H9 (cell line): ENCODE data around the gene GSAP. TPM values are rescaled to one million over a fixed set of nuclear protein-coding genes. Genes with fewer than 3 reads are reported as not detected.

Experiments used
- DNase-seq: peaks from one replicate; pipeline ENCODE4 v3.0.0-alpha.2; 2017
- H2AFZ ChIP-seq: one replicate; pipeline ENCODE4 v1.6.1; 2013; ENCODE audit warnings: mild to moderate bottlenecking, low read length, control low read depth, moderate library complexity
- H2AK5ac ChIP-seq: 2 replicates; pipeline ENCODE4 v1.6.1; 2013; ENCODE audit warnings: low read length, control low read depth, mixed read lengths; ENCODE audit not compliant: insufficient read length
- H2BK120ac ChIP-seq: one replicate; pipeline ENCODE4 v1.6.1; 2013; ENCODE audit warnings: low read depth, mild to moderate bottlenecking, low read length, control low read depth, inconsistent platforms; ENCODE audit not compliant: poor library complexity, severe bottlenecking
- H2BK12ac ChIP-seq: 2 replicates; pipeline ENCODE4 v1.6.1; 2013; ENCODE audit warnings: low read length, control low read depth, mixed read lengths, low read depth; ENCODE audit not compliant: insufficient read length
- H2BK15ac ChIP-seq: 2 replicates; pipeline ENCODE4 v1.6.1; 2013; ENCODE audit warnings: low read depth, low read length, control low read depth
- H2BK20ac ChIP-seq: one replicate; pipeline ENCODE4 v1.6.1; 2013; ENCODE audit warnings: low read depth, mild to moderate bottlenecking, low read length, control low read depth, inconsistent platforms; ENCODE audit not compliant: poor library complexity, severe bottlenecking
- H2BK5ac ChIP-seq: 2 replicates; pipeline ENCODE4 v1.6.1; 2013; ENCODE audit warnings: low read length, control low read depth, mixed read lengths; ENCODE audit not compliant: insufficient read length
- H3K14ac ChIP-seq: 2 replicates; pipeline ENCODE4 v1.6.1; 2013; ENCODE audit warnings: low read length, control low read depth; ENCODE audit not compliant: insufficient read depth
- H3K18ac ChIP-seq: 2 replicates; pipeline ENCODE4 v1.6.1; 2013; ENCODE audit warnings: low read depth, mild to moderate bottlenecking, mixed read lengths, low read length, control low read depth; ENCODE audit not compliant: insufficient read length
- H3K23ac ChIP-seq: 2 replicates; pipeline ENCODE4 v1.6.1; 2013; ENCODE audit warnings: low read length, control low read depth, mixed read lengths, low read depth; ENCODE audit not compliant: insufficient read length
- H3K23me2 ChIP-seq: 2 replicates; pipeline ENCODE4 v1.6.1; 2013; ENCODE audit warnings: low read depth, mild to moderate bottlenecking, mixed read lengths, low read length, control low read depth; ENCODE audit not compliant: insufficient read length, poor library complexity, severe bottlenecking
- H3K27ac ChIP-seq: 2 replicates; pipeline ENCODE4 v1.5.1; 2013; ENCODE audit warnings: low read length, control low read depth, mixed read lengths, low read depth; ENCODE audit not compliant: insufficient read length
- H3K27me3 ChIP-seq: 2 replicates; pipeline ENCODE4 v1.6.1; 2013; ENCODE audit warnings: low read length, control low read depth, inconsistent platforms; ENCODE audit not compliant: insufficient read depth
- H3K4ac ChIP-seq: 2 replicates; pipeline ENCODE4 v1.6.1; 2013; ENCODE audit warnings: low read depth, mild to moderate bottlenecking, control low read depth, inconsistent platforms, low read length, moderate library complexity
- H3K4me1 ChIP-seq: 2 replicates; pipeline ENCODE4 v1.6.1; 2013; ENCODE audit warnings: low read length, control low read depth, inconsistent platforms; ENCODE audit not compliant: insufficient read depth
- H3K4me2 ChIP-seq: 2 replicates; pipeline ENCODE4 v1.6.1; 2013; ENCODE audit warnings: low read length, control low read depth, mixed read lengths; ENCODE audit not compliant: insufficient read length, insufficient read depth
- H3K56ac ChIP-seq: 2 replicates; pipeline ENCODE4 v1.6.1; 2013; ENCODE audit warnings: low read depth, mild to moderate bottlenecking, mixed read lengths, low read length, control low read depth; ENCODE audit not compliant: insufficient read length
- H3K79me1 ChIP-seq: 2 replicates; pipeline ENCODE4 v1.6.1; 2013; ENCODE audit warnings: low read depth, mild to moderate bottlenecking, moderate library complexity, low read length, control low read depth, inconsistent platforms; ENCODE audit not compliant: insufficient read depth, poor library complexity, severe bottlenecking
- H3K79me2 ChIP-seq: 2 replicates; pipeline ENCODE4 v1.6.1; 2013; ENCODE audit warnings: low read length, control low read depth, inconsistent platforms; ENCODE audit not compliant: insufficient read depth
- H3K9ac ChIP-seq: 2 replicates; pipeline ENCODE4 v1.6.1; 2013; ENCODE audit warnings: low read length, control low read depth, mixed read lengths; ENCODE audit not compliant: insufficient read length; ENCODE audit errors: extremely low read depth
- H3K9me3 ChIP-seq: one replicate; pipeline ENCODE4 v1.6.1; 2013; ENCODE audit warnings: low read depth, low read length, inconsistent platforms; ENCODE audit not compliant: control insufficient read depth
- H3T11ph ChIP-seq: one replicate; pipeline ENCODE4 v1.6.1; 2013; ENCODE audit warnings: mild to moderate bottlenecking, low read length, control low read depth, inconsistent platforms
- H4K20me1 ChIP-seq: one replicate; pipeline ENCODE4 v1.6.1; 2013; ENCODE audit not compliant: control insufficient read depth, insufficient read length, insufficient read depth
- H4K5ac ChIP-seq: 2 replicates; pipeline ENCODE4 v1.6.1; 2013; ENCODE audit warnings: low read depth, mild to moderate bottlenecking, mixed read lengths, low read length, control low read depth; ENCODE audit not compliant: insufficient read length
- H4K8ac ChIP-seq: replicated peaks from 2 replicates; pipeline ENCODE4 v1.6.1; 2013; ENCODE audit warnings: low read length, control low read depth, mixed read lengths, low read depth; ENCODE audit not compliant: insufficient read length
- H4K91ac ChIP-seq: 2 replicates; pipeline ENCODE4 v1.6.1; 2013; ENCODE audit warnings: low read depth, mild to moderate bottlenecking, moderate library complexity, mixed read lengths, low read length, control low read depth; ENCODE audit not compliant: insufficient read length
- H3K27ac Mint-ChIP-seq, 3 experiments: 2 replicates in 2 of 3; 3 replicates in 1 of 3; pipeline ENCODE4 v1.8.0; 2020 to 2021; ENCODE audit warnings: mixed read lengths in 3 of 3, mild to moderate bottlenecking in 1 of 3, moderate library complexity in 1 of 3
- H3K27me3 Mint-ChIP-seq: 2 replicates; pipeline ENCODE4 v1.8.0; 2021; ENCODE audit warnings: low read depth, mild to moderate bottlenecking, moderate library complexity, mixed read lengths
- H3K36me3 Mint-ChIP-seq, 3 experiments: 2 replicates in 2 of 3; 3 replicates in 1 of 3; pipeline ENCODE4 v1.8.0; 2020 to 2021; ENCODE audit warnings: low read depth in 3 of 3, mixed read lengths in 3 of 3; ENCODE audit not compliant: insufficient read depth in 1 of 3
- H3K4me1 Mint-ChIP-seq, 2 experiments: 2 replicates each; pipeline ENCODE4 v1.8.0; 2020; ENCODE audit warnings: mixed read lengths in 2 of 2
- H3K4me3 Mint-ChIP-seq, 2 experiments: 2 replicates in 1 of 2; 3 replicates in 1 of 2; pipeline ENCODE4 v1.8.0; 2020 to 2021; ENCODE audit warnings: mild to moderate bottlenecking in 2 of 2, mixed read lengths in 2 of 2, moderate library complexity in 1 of 2
- H3K9me3 Mint-ChIP-seq, 2 experiments: 2 replicates in 1 of 2; 3 replicates in 1 of 2; pipeline ENCODE4 v1.8.0; 2020; ENCODE audit warnings: mild to moderate bottlenecking in 2 of 2, mixed read lengths in 2 of 2, moderate library complexity in 1 of 2
- WGBS: extraction: QIAGEN DNeasy Blood & Tissue Kit; methylation state at CpG from one replicate; pipeline ENCODE4 v1.1.7; 2013; ENCODE audit warnings: missing lambda C conversion rate, low lambda C conversion rate, mixed read lengths; ENCODE audit not compliant: insufficient read length; ENCODE audit errors: extremely low coverage; 5-methylcytosine and 5-hydroxymethylcytosine counted together
- total RNA-seq: library from RNA; stranded (reverse); gene quantifications from 2 replicates; pipeline ENCODE4 v1.2.1, GENCODE V29; 2021
- TF ChIP-seq, protein P1 (sequence below): fragments of 200-600 bp; sonication (generic); conservative IDR thresholded peaks from 3 replicates; pipeline ENCODE4 v1.8.0; 2021; ENCODE audit warnings: antibody characterized with exemption, mild to moderate bottlenecking

The GSAP gene
- total RNA-seq, 1 experiment from 2014 or later = 1.9 TPM

DNA sequence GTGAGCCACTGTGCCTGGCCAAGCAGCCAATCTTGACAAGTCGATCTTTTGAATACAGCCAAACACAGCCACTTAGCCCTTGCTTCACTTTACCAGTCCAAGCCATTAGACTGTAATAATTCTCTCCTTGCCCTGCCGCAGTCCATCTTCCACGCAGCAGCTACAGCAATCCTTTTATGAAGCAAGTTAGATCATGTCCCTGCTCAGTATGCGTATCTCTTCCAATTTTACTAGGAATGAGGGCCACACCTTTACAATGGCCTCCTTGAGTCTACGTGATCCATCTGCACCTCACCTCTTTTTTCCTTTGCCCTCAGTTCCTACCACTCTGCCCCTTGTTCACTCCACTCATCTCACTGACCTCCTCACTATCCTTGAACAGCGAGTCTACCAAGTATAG lies 22.2 kb downstream of the GSAP start:
- H3K9ac ChIP-seq = no peak overlapping the region
- Mint-ChIP-seq H3K4me1 (peaks cover 18 to 19% of the 10 kb centered on the region in 2 experiments), H3K4me3 (no peak overlapping the region)

More for the DNA sequence above, 22.2 kb downstream of the GSAP start:
- Histone ChIP-seq H4K5ac (no peak overlapping the region), H3K4ac (no peak overlapping the region), H2BK120ac (no peak overlapping the region), H2AFZ (no peak overlapping the region), H3K27me3 (no peaks in the 10 kb centered on the region), H3K27ac (no peak overlapping the region), H3K79me2 (no peaks in the 10 kb centered on the region), H3K23ac (no peak overlapping the region), H4K20me1 (peaks cover 5% of the 10 kb centered on the region), H3K9me3 (no peaks in the 10 kb centered on the region), H2AK5ac (no peak overlapping the region), H3K4me2 (no peak overlapping the region), H2BK15ac (no peak overlapping the region), H3K79me1 (no peaks in the 10 kb centered on the region), H3K4me1 (peaks cover 6% of the 10 kb centered on the region; the same call in 1 of the 2 replicates), H3K14ac (no peak overlapping the region), H4K8ac (no peak overlapping the region), H3T11ph (no peak overlapping the region), H3K18ac (no peak overlapping the region), H4K91ac (no peak overlapping the region), H3K23me2 (no peaks in the 10 kb centered on the region), H2BK12ac (no peak overlapping the region), H2BK5ac (no peak overlapping the region), H2BK20ac (no peak overlapping the region), H3K56ac (no peak overlapping the region)
- WGBS = no CpG with 5 or more reads among the region's 6 CpGs
- peaks cover 0 to 9% (median 2%) of the 10 kb centered on the region in 3 experiments; a peak in 3 of 7 replicates for H3K36me3 Mint-ChIP-seq
- H3K9me3 Mint-ChIP-seq = no peaks in the 10 kb centered on the region
- no peak for DNase-seq
- H3K27me3 Mint-ChIP-seq = no peaks in the 10 kb centered on the region; the same call in 1 of the 2 replicates
- peak overlapping the region in 1 of 3 experiments; percentile 16; a peak in 1 of 7 replicates for H3K27ac Mint-ChIP-seq
- TF ChIP-seq, protein P1, sequence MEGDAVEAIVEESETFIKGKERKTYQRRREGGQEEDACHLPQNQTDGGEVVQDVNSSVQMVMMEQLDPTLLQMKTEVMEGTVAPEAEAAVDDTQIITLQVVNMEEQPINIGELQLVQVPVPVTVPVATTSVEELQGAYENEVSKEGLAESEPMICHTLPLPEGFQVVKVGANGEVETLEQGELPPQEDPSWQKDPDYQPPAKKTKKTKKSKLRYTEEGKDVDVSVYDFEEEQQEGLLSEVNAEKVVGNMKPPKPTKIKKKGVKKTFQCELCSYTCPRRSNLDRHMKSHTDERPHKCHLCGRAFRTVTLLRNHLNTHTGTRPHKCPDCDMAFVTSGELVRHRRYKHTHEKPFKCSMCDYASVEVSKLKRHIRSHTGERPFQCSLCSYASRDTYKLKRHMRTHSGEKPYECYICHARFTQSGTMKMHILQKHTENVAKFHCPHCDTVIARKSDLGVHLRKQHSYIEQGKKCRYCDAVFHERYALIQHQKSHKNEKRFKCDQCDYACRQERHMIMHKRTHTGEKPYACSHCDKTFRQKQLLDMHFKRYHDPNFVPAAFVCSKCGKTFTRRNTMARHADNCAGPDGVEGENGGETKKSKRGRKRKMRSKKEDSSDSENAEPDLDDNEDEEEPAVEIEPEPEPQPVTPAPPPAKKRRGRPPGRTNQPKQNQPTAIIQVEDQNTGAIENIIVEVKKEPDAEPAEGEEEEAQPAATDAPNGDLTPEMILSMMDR = no peak
